Measurements from ENCODE around the gene GIPC1. TPM values are rescaled to one million over a fixed set of nuclear protein-coding genes. Genes with fewer than 3 reads are reported as not detected.

GIPC1 gene
- total RNA-seq, 1 experiment from 2014 or later, result 160 TPM

GRCh38 chr19:14526423-14526822, 30.5 kb upstream of the GIPC1 start:
- no peaks in the 10 kb centered on the region for H3K9me3 ChIP-seq (ENCODE audit: control insufficient read depth, insufficient read depth, low read depth, low read length)
- TF ChIP-seq CTCF (IDR thresholded peaks at IDR 0.05) (no peak), REST (IDR thresholded peaks at IDR 0.05; ENCODE audit: insufficient read depth in 1 of 2, low read depth in 2 of 2, low read length in 1 of 2) (no peak), TCF7L2 (IDR thresholded peaks at IDR 0.05; ENCODE audit: low read depth, low read length) (no peak), SIN3A (IDR thresholded peaks at IDR 0.05; ENCODE audit: borderline replicate concordance, insufficient read depth, low read depth, low read length) (no peak), POLR2AphosphoS5 (IDR thresholded peaks at IDR 0.05; ENCODE audit: low read depth, low read length) (no peak)
- H3K36me3 ChIP-seq (ENCODE audit: control insufficient read depth, insufficient read depth, low read length), result peaks cover 5% of the 10 kb centered on the region; the same call in 1 of the 2 replicates
- no peaks in the 10 kb centered on the region for H3K27me3 ChIP-seq (ENCODE audit: control insufficient read depth, insufficient read depth, low read length)
- peaks cover 20% of the 10 kb centered on the region for H3K4me1 ChIP-seq (ENCODE audit: control insufficient read depth, insufficient read depth, low read length)
- intact Hi-C loops (cut with micrococcal nuclease; ENCODE audit: unreplicated experiment), result no loop called here
- ATAC-seq, result no peak
- no peak for DNase-seq (ENCODE audit: low read depth, low spot score)
- CTCF ChIA-PET, result interaction anchor here (1.0 kb wide), 1 partner anchor 21 kb away, joined by 4 read pairs; no protein-coding TSS in a partner anchor
- H3K4me3 ChIP-seq (ENCODE audit: low read depth in 2 of 2, low read length in 2 of 2), result no peak overlapping the region
- POLR2A ChIA-PET, result no interaction called here
- BruUV-seq (replicated peaks), result no TSS peak
- no peak overlapping the region; the same call in 1 of the 2 replicates for H3K27ac ChIP-seq (ENCODE audit: low read length)
- in situ Hi-C loops (cut with HindIII; ENCODE audit: low pct_unique_long_range_greater_than_20kb, low sequenced_read_pairs), result no loop called here

GRCh38 chr19:14525729-14526128, 29.8 kb upstream of the GIPC1 start:
- H3K4me3 ChIP-seq (ENCODE audit: low read depth in 2 of 2, low read length in 2 of 2), result no peak overlapping the region
- ChIA-PET CTCF (interaction anchor here (1.0 kb wide), 1 partner anchor 21 kb away, joined by 4 read pairs; no protein-coding TSS in a partner anchor), POLR2A (interaction anchor here (0.6 kb wide), 1 partner anchor 8 kb away, joined by 6 read pairs; no protein-coding TSS in a partner anchor)
- no peaks in the 10 kb centered on the region for H3K27me3 ChIP-seq (ENCODE audit: control insufficient read depth, insufficient read depth, low read length)
- TF ChIP-seq REST (IDR thresholded peaks at IDR 0.05; ENCODE audit: insufficient read depth in 1 of 2, low read depth in 2 of 2, low read length in 1 of 2) (no peak), POLR2AphosphoS5 (IDR thresholded peaks at IDR 0.05; ENCODE audit: low read depth, low read length) (no peak), TCF7L2 (IDR thresholded peaks at IDR 0.05; ENCODE audit: low read depth, low read length) (no peak), SIN3A (IDR thresholded peaks at IDR 0.05; ENCODE audit: borderline replicate concordance, insufficient read depth, low read depth, low read length) (no peak), CTCF (IDR thresholded peaks at IDR 0.05) (no peak)
- H3K36me3 ChIP-seq (ENCODE audit: control insufficient read depth, insufficient read depth, low read length), result peaks cover 5% of the 10 kb centered on the region; the same call in 1 of the 2 replicates
- H3K9me3 ChIP-seq (ENCODE audit: control insufficient read depth, insufficient read depth, low read depth, low read length), result no peaks in the 10 kb centered on the region
- intact Hi-C loops (cut with micrococcal nuclease; ENCODE audit: unreplicated experiment), result no loop called here
- DNase-seq (ENCODE audit: low read depth, low spot score), result no peak
- no TSS peak for BruUV-seq (replicated peaks)
- in situ Hi-C loops (cut with HindIII; ENCODE audit: low pct_unique_long_range_greater_than_20kb, low sequenced_read_pairs), result no loop called here
- no peak for ATAC-seq
- H3K27ac ChIP-seq (ENCODE audit: low read length), result peak overlapping the region; percentile 76
- H3K4me1 ChIP-seq (ENCODE audit: control insufficient read depth, insufficient read depth, low read length), result peaks cover 17% of the 10 kb centered on the region

All from Panc1 (cell line).